ENCODE measurements around the gene ROR1. TPM values are rescaled to one million over a fixed set of nuclear protein-coding genes. Genes with fewer than 3 reads are reported as not detected.

Gene ROR1
- total RNA-seq, 1 experiment from 2014 or later: 2.7 TPM

- no peak for DNase-seq (ENCODE audit: low read depth, low spot score)
- Histone ChIP-seq H3K36me3 (ENCODE audit: control insufficient read depth in 1 of 2, insufficient read depth in 2 of 2, low read length in 2 of 2) (no peaks in the 10 kb centered on the region), H2AFZ (ENCODE audit: low read depth, low read length, poor library complexity, severe bottlenecking) (no peak overlapping the region), H3K79me2 (ENCODE audit: insufficient read depth, low read length) (no peaks in the 10 kb centered on the region), H3K9ac (ENCODE audit: low read length) (no peak overlapping the region), H3K27ac (ENCODE audit: low read depth, low read length) (no peak overlapping the region), H3K4me1 (ENCODE audit: control insufficient read depth in 1 of 2, insufficient read depth in 2 of 2, low read length in 2 of 2) (no peaks in the 10 kb centered on the region), H3K27me3 (ENCODE audit: insufficient read depth, low read length) (no peaks in the 10 kb centered on the region), H3K4me3 (replicated peaks in 1 of 2; ENCODE audit: low read depth in 1 of 2, low read length in 2 of 2) (no peak overlapping the region), H3K9me2 (ENCODE audit: insufficient read depth) (no peaks in the 10 kb centered on the region), H3K4me2 (ENCODE audit: low read length) (no peak overlapping the region), H3K9me3 (ENCODE audit: control insufficient read depth in 1 of 2, insufficient read depth in 1 of 2, low read depth in 1 of 2, low read length in 2 of 2) (no peaks in the 10 kb centered on the region), H4K20me1 (ENCODE audit: insufficient read depth) (no peaks in the 10 kb centered on the region)
- intact Hi-C loops (cut with micrococcal nuclease): no loop called here
- POLR2A ChIA-PET: no interaction called here
- no TSS peak for BruUV-seq (replicated peaks)
- RAD21 ChIA-PET (ENCODE audit: low non-redundant PET in 1 of 2, low total read pairs in 2 of 2, uncharacterized antibody in 2 of 2, unreplicated experiment in 2 of 2): no interaction called here
- no peak for ATAC-seq
- no peak for TF ChIP-seq YY1 (IDR thresholded peaks at IDR 0.05; ENCODE audit: extremely low read depth, insufficient replicate concordance, low read depth, low read length)
- TF ChIP-seq EGR1 (IDR thresholded peaks at IDR 0.05; ENCODE audit: low read depth): no peak
- TF ChIP-seq ATF3 (IDR thresholded peaks at IDR 0.05): no peak
- TF ChIP-seq SIN3A (IDR thresholded peaks at IDR 0.05; ENCODE audit: low read depth): no peak
- no peak for TF ChIP-seq JUND (IDR thresholded peaks at IDR 0.05)
- TF ChIP-seq ELF1 (IDR thresholded peaks at IDR 0.05; ENCODE audit: borderline replicate concordance, low read depth): no peak
- no peak for TF ChIP-seq SRF (IDR thresholded peaks at IDR 0.05; ENCODE audit: low read depth)
- no peak for TF ChIP-seq REST (IDR thresholded peaks at IDR 0.05; ENCODE audit: low read depth)
- no peak for TF ChIP-seq TCF7L2 (IDR thresholded peaks at IDR 0.05; ENCODE audit: borderline replicate concordance, extremely low read depth, insufficient read depth, insufficient read length)
- no peak for TF ChIP-seq FOSL1 (IDR thresholded peaks at IDR 0.05; ENCODE audit: low read depth)
- CTCF ChIA-PET: no interaction called here
Observed at GRCh38 chr1:64046243-64046642, 272.4 kb downstream of the ROR1 start.

All from HCT116 (cell line).